ENCODE results near the gene ATF7IP2.

The ATF7IP2 gene

DNA sequence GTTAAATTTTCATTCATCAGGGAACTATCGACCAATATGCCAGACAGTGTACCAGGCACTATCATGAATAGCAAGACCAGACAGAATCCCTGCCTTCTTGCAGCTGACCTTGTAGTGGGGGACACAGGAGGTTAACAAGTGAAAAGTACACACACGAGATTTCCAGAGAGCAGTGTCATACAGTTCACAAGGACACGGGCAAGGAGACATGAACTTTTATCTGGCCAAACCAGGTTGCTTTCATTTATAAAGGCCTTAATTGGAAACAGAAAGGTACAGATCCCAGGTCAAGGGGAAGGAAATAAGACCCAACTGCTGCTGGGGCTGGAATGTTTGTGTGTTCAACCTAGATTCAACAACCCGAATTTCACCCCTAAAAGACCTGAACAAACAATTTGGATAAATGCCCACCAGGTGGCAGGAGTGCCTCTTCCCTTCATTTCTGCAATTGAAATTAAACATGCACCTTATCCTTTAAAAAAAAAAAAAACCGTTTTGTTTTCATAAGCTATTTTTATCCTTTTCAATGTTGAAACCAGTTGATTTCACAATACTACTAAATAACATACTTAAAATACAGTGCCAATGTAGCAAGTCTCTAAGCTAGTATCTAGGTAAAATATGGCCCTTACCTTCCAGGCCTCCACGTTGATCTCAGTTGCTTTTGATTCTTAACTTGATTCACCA is 128.7 kb downstream of the ATF7IP2 start:
- peak; percentile 64 to 78 for DNase-seq

DNA sequence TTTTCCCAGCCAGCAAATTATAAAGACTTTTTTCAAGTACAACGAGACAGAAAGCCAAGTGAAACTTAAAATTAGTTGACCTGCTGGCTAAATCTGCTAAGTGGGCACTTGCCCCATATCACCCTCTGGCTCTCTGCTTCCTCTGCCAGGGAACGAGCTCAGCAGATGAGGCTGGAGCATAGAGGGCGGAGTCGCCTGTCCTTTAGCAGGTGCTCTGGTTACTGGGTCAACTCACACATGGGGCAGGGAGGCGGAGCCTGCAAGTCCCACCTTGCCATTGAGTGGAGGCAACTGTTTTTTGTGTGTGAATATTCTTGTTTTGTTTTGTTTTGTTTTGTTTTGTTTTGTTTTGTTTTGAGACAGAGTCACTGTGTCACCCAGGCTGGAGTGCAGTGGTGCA is 132.0 kb downstream of the ATF7IP2 start:
- no peak for DNase-seq

- no peak for DNase-seq
Measured at GRCh38 chr16:10518479-10519041, 132.7 kb downstream of the ATF7IP2 start.

- DNase-seq, result no peak
Measured at GRCh38 chr16:10519297-10519696, 133.4 kb downstream of the ATF7IP2 start.

- no peak for DNase-seq
Measured at GRCh38 chr16:10519929-10520868, 134.3 kb downstream of the ATF7IP2 start.

DNA sequence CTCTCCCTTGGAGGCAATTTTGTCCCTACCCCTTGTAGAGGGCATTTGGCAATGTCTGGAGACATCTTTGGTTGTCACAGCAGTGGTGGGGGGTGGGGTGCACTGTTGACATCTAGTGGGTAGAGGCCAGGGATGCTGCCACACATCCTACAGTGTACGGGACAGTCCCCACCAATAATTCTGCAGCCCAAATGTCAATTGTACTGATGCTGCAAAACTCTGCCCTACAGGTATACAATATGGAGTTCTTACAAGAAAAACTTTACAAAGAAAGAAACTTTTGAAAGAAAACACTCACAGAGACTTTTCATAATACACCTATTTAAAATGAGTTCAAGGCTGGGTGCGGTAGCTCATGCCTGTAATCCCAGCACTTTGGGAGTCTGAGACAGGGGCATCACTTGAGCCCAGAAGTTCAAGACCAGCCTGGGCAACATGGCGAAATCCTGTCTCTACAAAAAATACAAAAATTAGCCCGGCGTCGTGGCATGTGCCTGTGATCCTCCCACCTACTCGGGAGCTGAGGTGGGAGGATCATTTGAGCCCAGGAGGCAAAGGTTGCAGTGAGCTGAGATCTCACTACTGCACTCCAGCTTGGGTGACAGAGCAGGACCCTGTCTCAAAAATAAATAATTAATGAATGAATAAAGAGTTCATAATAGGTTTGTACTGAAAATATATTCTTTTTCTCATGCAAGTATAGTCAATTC is 135.2 kb downstream of the ATF7IP2 start:
- no peak for DNase-seq

GRCh38 chr16:10521681-10522274 is 135.9 kb downstream of the ATF7IP2 start:
- DNase-seq, result peak; percentile 65 to 77

DNA sequence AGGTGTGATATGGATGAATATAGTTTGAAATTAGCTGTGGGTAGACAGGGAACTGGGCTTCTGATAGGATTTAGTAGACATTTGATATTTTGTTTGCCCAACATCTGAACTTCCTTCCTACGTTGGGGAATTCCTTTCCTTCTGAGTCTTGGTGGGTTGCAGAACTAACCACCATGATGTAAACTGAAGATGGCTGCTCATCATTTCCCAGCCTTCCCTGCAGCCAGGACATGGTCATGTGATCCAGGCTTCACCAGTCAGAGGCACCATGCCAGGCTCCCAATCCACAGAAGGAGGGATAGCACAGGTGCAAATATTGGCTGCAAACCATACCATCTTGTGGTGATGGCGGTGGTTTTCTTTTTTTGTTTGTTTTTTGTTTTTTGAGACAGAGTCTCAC is 137.1 kb downstream of the ATF7IP2 start:
- DNase-seq, result peak; percentile 38 to 62

DNA sequence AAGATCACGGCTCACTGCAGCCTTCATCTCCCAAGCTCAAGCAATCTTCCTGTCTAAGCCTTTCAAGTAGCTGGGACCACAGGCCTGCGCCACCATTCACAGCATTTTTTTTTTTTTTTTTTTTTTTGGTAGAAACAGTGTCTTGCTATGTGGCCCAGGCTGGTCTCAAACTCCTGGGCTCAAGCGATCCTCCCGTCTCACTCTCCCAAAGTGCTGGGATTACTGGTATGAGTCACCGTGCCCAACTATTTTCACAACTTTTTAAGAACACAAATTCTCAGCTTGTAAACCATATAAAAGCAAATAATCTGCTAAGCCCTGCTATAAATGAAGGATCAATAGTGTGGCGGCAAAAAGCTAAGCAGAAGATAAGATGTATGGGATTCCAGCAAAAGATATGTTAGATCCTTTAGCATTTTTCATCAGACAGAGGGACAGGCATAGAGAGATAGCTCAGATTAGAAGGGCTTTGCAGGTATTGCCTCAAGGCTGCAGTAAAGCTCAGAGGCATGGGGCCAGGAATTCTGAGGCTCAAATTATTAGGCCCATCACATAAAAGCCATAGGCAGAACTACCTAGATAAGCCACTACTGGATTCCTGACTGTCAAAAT is 139.5 kb downstream of the ATF7IP2 start:
- no peak for DNase-seq

DNA sequence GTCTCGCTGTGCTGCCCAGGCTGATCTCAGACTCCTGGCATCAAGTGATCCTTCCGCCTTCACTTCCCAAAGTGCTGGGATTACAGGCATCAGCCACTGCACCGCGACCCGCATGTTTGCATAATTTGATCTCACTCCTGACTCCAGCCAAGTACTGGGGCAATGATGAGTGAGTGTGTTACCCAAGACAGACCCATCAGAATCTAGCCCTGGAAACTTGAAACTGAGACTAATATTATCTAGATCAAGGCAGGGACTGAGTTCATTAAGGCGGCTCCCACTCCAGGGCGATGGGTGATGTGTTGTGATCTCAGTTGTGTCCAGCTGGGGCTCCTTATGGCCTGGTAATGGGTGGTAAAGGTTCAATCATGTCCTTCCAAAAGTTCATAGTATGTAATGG is 141.1 kb downstream of the ATF7IP2 start:
- DNase-seq, result no peak

DNA sequence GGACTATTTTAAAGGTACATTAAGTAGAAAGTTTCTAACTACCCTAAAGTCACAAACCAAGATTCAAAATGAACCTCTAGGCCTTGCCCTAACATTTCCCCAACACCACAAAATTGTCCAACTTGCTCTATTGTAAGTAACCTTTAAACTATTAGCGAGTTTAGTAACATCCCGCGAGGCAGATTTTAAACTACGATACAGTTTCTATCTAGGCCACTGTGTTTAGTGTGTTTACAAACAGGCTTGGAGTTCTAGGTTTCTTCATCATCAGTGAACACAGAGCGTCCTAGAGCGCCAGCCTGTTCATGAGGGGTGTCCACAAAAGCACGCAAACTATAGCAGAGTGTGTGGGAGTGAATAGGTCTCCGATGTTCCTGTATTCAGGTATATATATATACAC is 142.8 kb downstream of the ATF7IP2 start:
- no peak for DNase-seq

GRCh38 chr16:10529895-10530669 is 144.2 kb downstream of the ATF7IP2 start:
- DNase-seq, result no peak

DNA sequence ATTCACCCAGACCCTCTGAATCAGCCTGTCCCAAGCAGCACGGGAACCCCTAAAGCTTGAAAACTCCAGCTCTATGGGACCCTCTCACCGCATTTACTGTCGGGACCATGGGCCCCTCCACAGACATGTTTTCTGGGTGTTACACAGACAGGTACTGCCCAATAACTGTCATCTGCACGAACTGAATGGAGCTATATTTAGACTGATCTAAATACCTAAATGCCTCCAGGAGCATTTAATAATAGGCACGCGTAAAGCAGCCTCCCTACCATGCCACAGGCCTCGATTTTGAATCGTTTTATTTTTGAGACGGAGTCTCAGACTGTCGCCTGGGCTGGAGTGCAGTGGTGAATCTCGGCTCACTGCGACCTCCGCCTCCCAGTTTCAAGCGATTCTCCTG is 144.8 kb downstream of the ATF7IP2 start:
- no peak for DNase-seq

DNA sequence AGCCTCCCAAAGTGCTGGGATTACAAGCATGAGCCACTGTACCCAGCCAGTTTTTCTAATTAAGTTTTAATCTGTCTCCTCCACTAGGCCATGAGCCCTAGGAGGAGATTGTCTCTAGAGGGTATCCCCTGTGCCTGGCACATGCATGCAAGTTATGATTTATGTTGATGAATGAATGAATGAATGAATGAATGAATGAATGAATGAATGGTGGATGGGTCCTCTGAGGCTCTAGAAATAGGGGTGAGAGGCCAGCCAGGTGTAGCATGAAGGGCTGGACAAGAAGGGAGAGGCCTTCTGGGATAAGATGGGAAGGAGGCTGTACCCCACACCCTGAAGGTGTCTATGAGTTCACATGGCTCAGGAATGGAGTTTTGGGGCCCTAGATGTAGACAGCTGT is 145.7 kb downstream of the ATF7IP2 start:
- DNase-seq, result no peak
